Left lung (tissue), 10 donors: ENCODE measurements around the gene BLOC1S3. TPM values are rescaled to one million over a fixed set of nuclear protein-coding genes. Genes with fewer than 3 reads are reported as not detected.
A peak's percentile ranks its signal among the peaks of the same experiment; 100 is the strongest.

Experiments
- ATAC-seq: fragments of 200-7000 bp; cut with Tn5 transposase; one replicate; pipeline ENCODE4 v1.9.1; 2020; ENCODE audit warnings: moderate library complexity
- DNase-seq, 4 donors: peaks; one replicate each; pipeline ENCODE4 v3.0.0-alpha.2; 2013 to 2020
- H3K27ac ChIP-seq, 2 donors: fragments of 200-600 bp; sonication (generic) in 1 of 2; one replicate each; pipeline versions ENCODE4 v1.5.0 to v1.8.0; 2020 to 2021
- H3K27me3 ChIP-seq, 2 donors: fragments of 200-600 bp; sonication (generic) in 1 of 2; one replicate each; pipeline versions ENCODE4 v1.5.0 to v1.8.0; 2020 to 2021
- H3K36me3 ChIP-seq, 2 donors: fragments of 200-600 bp; sonication (generic) in 1 of 2; one replicate each; pipeline versions ENCODE4 v1.5.0 to v1.8.0; 2020 to 2021
- H3K4me1 ChIP-seq, 2 donors: fragments of 200-600 bp; one replicate each; pipeline ENCODE4 v1.8.0; 2021
- H3K4me3 ChIP-seq, 2 donors: fragments of 200-600 bp; sonication (generic) in 1 of 2; one replicate each; pipeline versions ENCODE4 v1.5.0 to v1.8.0; 2020 to 2021; ENCODE audit warnings: mild to moderate bottlenecking in 1 of 2
- H3K9me3 ChIP-seq, 2 donors: fragments of 200-600 bp; sonication (generic) in 1 of 2; one replicate each; pipeline versions ENCODE4 v1.5.0 to v1.8.0; 2020 to 2021
- CTCF ChIP-seq, 2 donors: fragments of 200-600 bp; sonication (generic) in 1 of 2; IDR thresholded peaks; one replicate each; pipeline versions ENCODE4 v1.5.0 to v1.8.0; 2021; ENCODE audit warnings: antibody characterized with exemption in 2 of 2
- intact Hi-C, 2 donors: fragments of 100-400 bp; cut with DNase I; formaldehyde crosslinking; loops; one replicate each; pipeline versions ENCODE4 v1.11.2 to v1.14.2; 2022
- polyA plus RNA-seq, 6 donors: library from polyadenylated mRNA; unstranded; fragments of 120-200 nt; gene quantifications; one replicate each; pipeline ENCODE4 v1.2.1, GENCODE V29; 2013; ENCODE audit not compliant: insufficient read length in 6 of 6
- total RNA-seq, 2 donors: library from RNA; stranded (reverse); fragmentation: NEBNext Ultra II Directional; extraction: Animal tissue kit (Norgen Biotek cat#: 25700); gene quantifications; one replicate each; pipeline ENCODE4 v1.2.1, GENCODE V29; 2021
- donor health status: DM: no; HTN: yes; CAD: no.
- donor health status: DM: no; HTN: no; CAD: no.

Gene BLOC1S3
- total and polyA plus RNA-seq, 8 donors, result 7.8 to 15.8 (median 9.8) TPM

- DNase-seq, result no peak
- Histone ChIP-seq H3K27me3 (peaks cover 0 to 47% of the 10 kb centered on the region in 2 donors), H3K27ac (no peak overlapping the region), H3K4me3 (no peak overlapping the region), H3K36me3 (no peaks in the 10 kb centered on the region), H3K9me3 (no peaks in the 10 kb centered on the region), H3K4me1 (peaks cover 0 to 18% of the 10 kb centered on the region in 2 donors)
- ATAC-seq, result no peak
- no peak for TF ChIP-seq CTCF (IDR thresholded peaks at IDR 0.05)
- intact Hi-C loops, result no loop called here
Observed at GRCh38 chr19:45162608-45163143, 15.9 kb upstream of the BLOC1S3 start.

- H3K27ac ChIP-seq, result no peak overlapping the region
- no peaks in the 10 kb centered on the region for H3K9me3 ChIP-seq
- H3K4me1 ChIP-seq, result peaks cover 0 to 18% of the 10 kb centered on the region in 2 donors
- TF ChIP-seq CTCF (IDR thresholded peaks at IDR 0.05), result no peak
- H3K36me3 ChIP-seq, result no peaks in the 10 kb centered on the region
- DNase-seq (peak in 1 of 4 donors; percentile 69), ATAC-seq (no peak)
- no peak overlapping the region for H3K4me3 ChIP-seq
- intact Hi-C loops, result no loop called here
- H3K27me3 ChIP-seq, result peaks cover 0 to 43% of the 10 kb centered on the region in 2 donors
Observed at GRCh38 chr19:45163156-45163555, 15.4 kb upstream of the BLOC1S3 start.

GRCh38 chr19:45163751-45164460 lies 14.7 kb upstream of the BLOC1S3 start:
- DNase-seq, result no peak
- no peaks in the 10 kb centered on the region for H3K36me3 ChIP-seq
- no peak overlapping the region for H3K27ac ChIP-seq
- intact Hi-C loops, result no loop called here
- peaks cover 0 to 18% of the 10 kb centered on the region in 2 donors for H3K4me1 ChIP-seq
- H3K27me3 ChIP-seq, result peaks cover 0 to 35% of the 10 kb centered on the region in 2 donors
- no peaks in the 10 kb centered on the region for H3K9me3 ChIP-seq
- ATAC-seq, result no peak
- H3K4me3 ChIP-seq, result no peak overlapping the region
- no peak for TF ChIP-seq CTCF (IDR thresholded peaks at IDR 0.05)

GRCh38 chr19:45164577-45165335 lies 13.8 kb upstream of the BLOC1S3 start:
- Histone ChIP-seq H3K9me3 (no peaks in the 10 kb centered on the region), H3K27ac (no peak overlapping the region), H3K4me1 (peaks cover 0 to 18% of the 10 kb centered on the region in 2 donors), H3K27me3 (peaks cover 0 to 27% of the 10 kb centered on the region in 2 donors), H3K4me3 (no peak overlapping the region), H3K36me3 (no peaks in the 10 kb centered on the region)
- peak; percentile 79 for ATAC-seq
- intact Hi-C loops, result no loop called here
- DNase-seq, result peak in 3 of 4 donors; percentile 43 to 90 (median 85)
- no peak for TF ChIP-seq CTCF (IDR thresholded peaks at IDR 0.05)

- Histone ChIP-seq H3K4me3 (no peak overlapping the region), H3K36me3 (no peaks in the 10 kb centered on the region), H3K4me1 (peaks cover 0 to 37% of the 10 kb centered on the region in 2 donors), H3K27ac (no peak overlapping the region), H3K9me3 (no peaks in the 10 kb centered on the region), H3K27me3 (peaks cover 0 to 6% of the 10 kb centered on the region in 2 donors)
- TF ChIP-seq CTCF (IDR thresholded peaks at IDR 0.05), result no peak
- no peak for DNase-seq
- intact Hi-C loops, result no loop called here
- ATAC-seq, result no peak
Observed at GRCh38 chr19:45166723-45167252, 11.8 kb upstream of the BLOC1S3 start.
